ENCODE data around the gene MAT1A. TPM values are rescaled to one million over a fixed set of nuclear protein-coding genes. Genes with fewer than 3 reads are reported as not detected.
"Not testable (repeated sequence)": the region's sequence is repeated elsewhere in the genome, so short reads cannot be mapped to it uniquely, and the experiment has no call there.

Gene MAT1A
- total RNA-seq, 1 donor from 2014 or later = not detected

- intact Hi-C loops (cut with micrococcal nuclease); H3K4me3 Mint-ChIP-seq (ENCODE audit: low read depth): not testable (repeated sequence)
These were observed 66.4 kb downstream of the MAT1A start for GRCh38 chr10:80223031-80223419.

More at GRCh38 chr10:80223031-80223419, 66.4 kb downstream of the MAT1A start:
- H3K27ac Mint-ChIP-seq; H3K9me3 Mint-ChIP-seq; H3K36me3 Mint-ChIP-seq (ENCODE audit: low read depth); DNase-seq (ENCODE audit: low spot score); H3K4me1 Mint-ChIP-seq (ENCODE audit: low read depth): not testable (repeated sequence)
- H3K27me3 Mint-ChIP-seq (ENCODE audit: low read depth) = peaks cover 15% of the 10 kb centered on the region

Other genes with a start within 250 kb of the MAT1A start
- 11.4 and 12.6 TPM in 2 replicates for gene TMEM254, start 211.0 kb downstream of the MAT1A start, total RNA-seq
- not detected in 2 replicates for gene PLAC9, start 156.9 kb downstream of the MAT1A start, total RNA-seq
- gene ANXA11, start 84.1 kb downstream of the MAT1A start, total RNA-seq = 251 and 264 TPM in 2 replicates
- not detected in 2 replicates for gene DYDC1, start 67.1 kb upstream of the MAT1A start, total RNA-seq
- not detected in 2 replicates for gene DYDC2, start 67.1 kb upstream of the MAT1A start, total RNA-seq
- 18.4 and 19.6 TPM in 2 replicates for gene PRXL2A, start 118.9 kb upstream of the MAT1A start, total RNA-seq
- gene TSPAN14, start 164.7 kb upstream of the MAT1A start, total RNA-seq = 45.4 and 51.1 TPM in 2 replicates
- gene SH2D4B, start 248.2 kb upstream of the MAT1A start, total RNA-seq = 0.05 TPM in 1 of 2 replicates, not detected in the other

Data from activated T-helper 2 cell treated with anti-CD3 and anti-CD28 coated beads, Interferon-gamma antibody, Interleukin-2, Interleukin-4, amounts not matched to agents 10 μg/mL and 5 μg/mL and 100 μg/mL, durations not matched to agents 14 hours and 24 hours and 36 hours (primary cell).